Neutrophil (primary cell): Measurements from ENCODE around the gene CTSA.

ENCODE experiments used
- H3K27ac ChIP-seq: fragments of 200-600 bp; sonication (generic); 2 replicates; pipeline ENCODE4 v1.5.1; 2016; ENCODE audit warnings: mild to moderate bottlenecking, moderate library complexity
- H3K27me3 ChIP-seq: fragments of 200-600 bp; sonication (generic); 2 replicates; pipeline ENCODE4 v1.6.0; 2016; ENCODE audit warnings: mild to moderate bottlenecking
- H3K36me3 ChIP-seq: fragments of 200-600 bp; sonication (generic); 2 replicates; pipeline ENCODE4 v1.5.1; 2017
- H3K4me1 ChIP-seq, 2 experiments: fragments of 200-600 bp in 1 of 2; sonication (generic) in 1 of 2; 1 replicate in 1 of 2; 2 replicates in 1 of 2; pipeline versions ENCODE4 v1.5.1 to v1.6.1; 2013 to 2016; ENCODE audit warnings: low read depth in 1 of 2, low read length in 1 of 2, mild to moderate bottlenecking in 1 of 2, moderate library complexity in 1 of 2; ENCODE audit not compliant: control insufficient read depth in 1 of 2, insufficient read depth in 1 of 2
- H3K4me3 ChIP-seq, 2 experiments: fragments of 200-600 bp in 1 of 2; sonication (generic) in 1 of 2; 1 replicate in 1 of 2; 2 replicates in 1 of 2; pipeline ENCODE4 v1.5.1; 2013 to 2016; ENCODE audit warnings: low read depth in 1 of 2, low read length in 1 of 2, mild to moderate bottlenecking in 1 of 2, moderate library complexity in 1 of 2
- H3K9me3 ChIP-seq: fragments of 200-600 bp; sonication (generic); 2 replicates; pipeline ENCODE4 v1.5.1; 2016
- CTCF ChIP-seq: fragments of 200-600 bp; sonication (generic); IDR thresholded peaks from 2 replicates; pipeline ENCODE4 v1.5.1; 2016; ENCODE audit warnings: antibody characterized with exemption

The CTSA gene

GRCh38 chr20:45933266-45934045 is 42.3 kb downstream of the CTSA start:
- Histone ChIP-seq H3K27me3 (no peaks in the 10 kb centered on the region), H3K27ac (peak overlapping the region; percentile 99), H3K9me3 (no peaks in the 10 kb centered on the region), H3K4me3 (peak overlapping the region; percentile 90 to 100), H3K4me1 (peaks cover 17 to 18% of the 10 kb centered on the region in 2 experiments), H3K36me3 (peaks cover 19% of the 10 kb centered on the region)
- peak; percentile 9 for TF ChIP-seq CTCF

DNA sequence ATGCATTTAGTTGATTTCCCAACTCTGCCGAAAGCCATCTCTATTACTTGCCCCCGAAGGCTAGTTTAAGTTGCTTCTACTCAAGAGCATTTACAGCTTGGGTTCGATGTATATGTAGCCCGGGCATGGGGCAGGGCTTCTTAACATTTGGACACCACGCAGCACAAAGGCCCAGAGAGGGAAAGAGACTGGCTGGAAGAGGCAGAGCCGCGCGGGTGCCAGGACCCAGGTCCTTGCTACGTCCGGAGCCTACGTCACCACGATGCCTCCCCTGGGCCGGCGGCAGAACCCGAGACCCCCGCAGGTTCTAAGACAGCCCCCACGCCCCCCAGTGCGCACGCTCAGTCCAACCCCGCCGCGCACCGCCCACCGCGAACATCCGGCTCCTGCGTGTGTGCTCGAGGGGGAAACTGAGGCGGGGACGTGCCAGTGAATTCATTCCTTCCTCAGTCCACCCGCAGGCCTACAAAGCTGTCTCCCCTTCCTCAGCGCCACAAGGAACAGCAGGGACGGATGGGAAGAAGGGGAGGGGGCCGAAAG is 43.0 kb downstream of the CTSA start:
- H3K4me3 ChIP-seq = peak overlapping the region; percentile 90 to 100
- H3K27me3 ChIP-seq = no peaks in the 10 kb centered on the region
- peaks cover 26% of the 10 kb centered on the region for H3K36me3 ChIP-seq
- peaks cover 17 to 18% of the 10 kb centered on the region in 2 experiments for H3K4me1 ChIP-seq
- H3K27ac ChIP-seq = peak overlapping the region; percentile 99
- no peak for TF ChIP-seq CTCF
- H3K9me3 ChIP-seq = no peaks in the 10 kb centered on the region

DNA sequence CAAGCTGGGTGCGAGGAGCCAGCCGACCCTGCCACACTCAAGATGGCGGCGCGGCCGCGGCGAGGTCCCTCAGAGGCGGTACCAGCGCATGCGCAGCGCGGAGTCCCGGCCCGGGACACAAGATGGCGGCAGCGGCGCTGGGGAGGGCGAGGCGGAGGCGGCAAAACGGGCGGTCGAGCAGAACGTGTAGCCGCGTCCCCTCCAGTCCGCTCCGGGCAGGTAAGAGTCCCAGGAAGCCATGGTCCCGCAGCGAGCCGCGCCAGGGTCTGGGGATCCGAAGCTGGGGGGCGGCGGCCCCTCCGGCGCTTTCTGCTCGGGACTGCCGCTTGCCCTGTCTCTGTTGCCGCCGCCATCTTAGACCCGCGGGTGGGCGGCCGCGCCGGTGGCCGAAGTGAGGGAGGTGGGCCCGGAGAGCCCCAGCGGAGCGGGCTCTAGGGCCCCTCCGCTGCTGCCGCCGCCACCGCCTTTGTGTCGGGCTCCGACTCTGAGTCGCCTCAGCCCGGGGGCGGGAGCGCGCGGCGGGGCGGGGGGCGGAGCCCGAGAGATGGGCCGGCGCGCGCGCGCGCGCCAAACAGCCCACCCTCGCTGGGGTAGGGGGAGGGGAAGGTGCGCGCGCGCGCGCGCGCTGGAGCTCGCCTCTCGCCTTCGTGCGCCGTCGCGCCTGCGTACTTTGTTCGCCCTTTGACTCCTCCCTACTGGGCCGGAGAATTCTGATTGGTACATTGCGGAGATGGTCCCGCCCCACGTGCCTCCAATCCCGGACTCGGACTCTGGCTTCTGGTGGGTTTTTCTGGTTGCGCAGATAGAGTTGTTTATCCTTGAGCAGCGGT is 43.7 kb downstream of the CTSA start, which contains the start of gene PCIF1:
PCIF1 (plus strand) TSS at position 98 of the 830 bp plus-strand sequence. CDS start 4,317 bp downstream, outside the sequence.
- peak; percentile 10 for TF ChIP-seq CTCF
- Histone ChIP-seq H3K36me3 (peaks cover 33% of the 10 kb centered on the region), H3K4me3 (peak within 1 kb of the TSS; percentile 90 to 100), H3K4me1 (peaks cover 17 to 18% of the 10 kb centered on the region in 2 experiments), H3K27me3 (no peaks in the 10 kb centered on the region), H3K9me3 (no peaks in the 10 kb centered on the region), H3K27ac (peak within 1 kb of the TSS; percentile 99)

DNA sequence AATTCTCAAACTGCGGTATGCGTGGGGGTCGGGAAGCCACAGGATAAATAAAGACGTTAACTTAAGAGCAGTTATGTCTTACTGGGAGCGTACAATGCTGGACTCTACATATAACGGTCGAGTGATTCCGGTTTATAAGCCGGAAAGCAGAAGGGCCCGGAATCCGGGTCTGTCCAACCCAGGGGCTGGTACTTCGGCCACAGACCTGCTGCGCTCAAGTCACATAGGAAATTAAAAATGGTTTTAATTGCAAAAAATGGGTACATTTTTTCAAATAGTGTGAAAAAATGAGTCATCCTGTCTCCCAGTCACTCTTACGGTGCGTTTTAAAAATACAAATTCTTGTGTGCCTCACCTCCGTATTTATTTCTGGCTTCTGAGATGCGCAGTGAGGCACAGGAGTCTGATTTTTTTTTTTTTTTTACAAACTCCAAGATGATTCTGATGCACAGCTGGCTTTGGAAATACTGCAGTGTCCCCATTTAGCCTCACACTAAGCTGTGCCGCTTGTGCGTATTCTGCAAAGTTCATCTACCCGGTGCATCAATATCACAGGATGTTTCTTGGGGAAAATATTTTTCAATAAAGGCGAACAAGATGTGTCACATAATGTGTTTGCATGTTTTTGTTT is 44.4 kb downstream of the CTSA start:
- TF ChIP-seq CTCF = no peak
- Histone ChIP-seq H3K9me3 (no peaks in the 10 kb centered on the region), H3K4me1 (peaks cover 17 to 18% of the 10 kb centered on the region in 2 experiments), H3K27ac (peak overlapping the region; percentile 99), H3K4me3 (peak overlapping the region; percentile 90 to 100), H3K36me3 (peaks cover 40% of the 10 kb centered on the region), H3K27me3 (no peaks in the 10 kb centered on the region)

GRCh38 chr20:45937765-45938164 is 46.6 kb downstream of the CTSA start:
- no peaks in the 10 kb centered on the region for H3K9me3 ChIP-seq
- TF ChIP-seq CTCF = no peak
- H3K4me3 ChIP-seq = no peak overlapping the region
- peaks cover 60% of the 10 kb centered on the region for H3K36me3 ChIP-seq
- H3K4me1 ChIP-seq = peaks cover 17 to 18% of the 10 kb centered on the region in 2 experiments
- H3K27ac ChIP-seq = no peak overlapping the region
- no peaks in the 10 kb centered on the region for H3K27me3 ChIP-seq
